GM21515 (cell line): ENCODE data around the gene MRPL36.
"Not testable (repeated sequence)": the region's sequence is repeated elsewhere in the genome, so short reads cannot be mapped to it uniquely, and the experiment has no call there.

Experiments used
- ATAC-seq: cut with Tn5 transposase; IDR thresholded peaks from one replicate; pipeline ENCODE4 v1.9.1; 2021; ENCODE audit not compliant: unreplicated experiment

MRPL36 gene

GRCh38 chr5:1815881-1816292 is 16.2 kb upstream of the MRPL36 start:
- no peak for ATAC-seq

- no peak for ATAC-seq
Measured at GRCh38 chr5:1815071-1815786, 15.6 kb upstream of the MRPL36 start.

- ATAC-seq: no peak
Measured at GRCh38 chr5:1814183-1815020, 14.8 kb upstream of the MRPL36 start.

GRCh38 chr5:1810581-1811101 is 11.0 kb upstream of the MRPL36 start:
- no peak for ATAC-seq

GRCh38 chr5:1809416-1810035 is 9.9 kb upstream of the MRPL36 start:
- no peak for ATAC-seq

GRCh38 chr5:1808439-1808838 is 8.8 kb upstream of the MRPL36 start:
- no peak for ATAC-seq

- no peak for ATAC-seq
Measured at GRCh38 chr5:1807451-1808185, 8.0 kb upstream of the MRPL36 start.

- no peak for ATAC-seq
Measured at GRCh38 chr5:1806974-1807373, 7.3 kb upstream of the MRPL36 start.

GRCh38 chr5:1806199-1806598 is 6.6 kb upstream of the MRPL36 start:
- no peak for ATAC-seq

GRCh38 chr5:1805736-1806135 is 6.1 kb upstream of the MRPL36 start:
- no peak for ATAC-seq

GRCh38 chr5:1805326-1805725 is 5.7 kb upstream of the MRPL36 start:
- no peak for ATAC-seq

- no peak for ATAC-seq
Measured at GRCh38 chr5:1804001-1804690, 4.5 kb upstream of the MRPL36 start.

GRCh38 chr5:1803192-1803591 is 3.6 kb upstream of the MRPL36 start:
- ATAC-seq: no peak

GRCh38 chr5:1801967-1802295 is 2.3 kb upstream of the MRPL36 start:
- no peak for ATAC-seq

GRCh38 chr5:1801222-1801966 is 1.8 kb upstream of the MRPL36 start, which contains the start of gene NDUFS6:
Gene NDUFS6, plus strand, starts transcription at chr5:1801407. Its CDS starts 11 bp downstream, at chr5:1801418.
- ATAC-seq: peak; percentile 55

- peak; percentile 38 for ATAC-seq
Measured at GRCh38 chr5:1800472-1801221, 1.0 kb upstream of the MRPL36 start.

GRCh38 chr5:1799110-1799601 is 481 bp downstream of the MRPL36 start:
- ATAC-seq: peak; percentile 15

GRCh38 chr5:1798589-1798988 is 1.0 kb downstream of the MRPL36 start:
- not testable (repeated sequence) for ATAC-seq

GRCh38 chr5:1797855-1798254 is 1.8 kb downstream of the MRPL36 start:
- no peak for ATAC-seq
